ENCODE measurements around the gene HUS1. TPM values are rescaled to one million over a fixed set of nuclear protein-coding genes. Genes with fewer than 3 reads are reported as not detected.

HUS1 gene
- total RNA-seq, 2 donors from 2014 or later, result 65.5 to 80.6 TPM

- Histone ChIP-seq H3K9me3 (no peaks in the 10 kb centered on the region), H3K4me3 (no peak overlapping the region), H3K27me3 (replicated peaks; ENCODE audit: insufficient read depth) (no peaks in the 10 kb centered on the region), H3K27ac (no peak overlapping the region), H3K4me1 (ENCODE audit: control insufficient read depth in 1 of 2, low read depth in 2 of 2) (peaks cover 16 to 24% of the 10 kb centered on the region in 2 donors), H3K36me3 (no peaks in the 10 kb centered on the region)
- DNase-seq (ENCODE audit: low spot score) (no peak), ATAC-seq (ENCODE audit: insufficient number of reproducible peaks, low FRiP score, low read depth) (no peak)
- no peak for TF ChIP-seq CTCF (IDR thresholded peaks at IDR 0.05)
Observed at GRCh38 chr7:47937711-47938573, 41.5 kb downstream of the HUS1 start.

GRCh38 chr7:47937065-47937687, 42.2 kb downstream of the HUS1 start:
- H3K4me3 ChIP-seq, result no peak overlapping the region
- H3K27me3 ChIP-seq (replicated peaks; ENCODE audit: insufficient read depth), result no peaks in the 10 kb centered on the region
- no peaks in the 10 kb centered on the region for H3K36me3 ChIP-seq
- no peak for ATAC-seq (ENCODE audit: insufficient number of reproducible peaks, low FRiP score, low read depth)
- TF ChIP-seq CTCF (IDR thresholded peaks at IDR 0.05), result no peak
- H3K27ac ChIP-seq, result no peak overlapping the region
- peaks cover 23 to 30% of the 10 kb centered on the region in 2 donors for H3K4me1 ChIP-seq (ENCODE audit: control insufficient read depth in 1 of 2, low read depth in 2 of 2)
- H3K9me3 ChIP-seq, result no peaks in the 10 kb centered on the region
- DNase-seq (ENCODE audit: low spot score), result no peak

- no peaks in the 10 kb centered on the region for H3K9me3 ChIP-seq
- no peak overlapping the region for H3K4me3 ChIP-seq
- H3K27me3 ChIP-seq (replicated peaks; ENCODE audit: insufficient read depth), result no peaks in the 10 kb centered on the region
- ATAC-seq (ENCODE audit: insufficient number of reproducible peaks, low FRiP score, low read depth), result no peak
- TF ChIP-seq CTCF (IDR thresholded peaks at IDR 0.05), result no peak
- H3K27ac ChIP-seq, result no peak overlapping the region
- peaks cover 18 to 22% of the 10 kb centered on the region in 2 donors for H3K4me1 ChIP-seq (ENCODE audit: control insufficient read depth in 1 of 2, low read depth in 2 of 2)
- H3K36me3 ChIP-seq, result no peaks in the 10 kb centered on the region
- DNase-seq (ENCODE audit: low spot score), result no peak
Observed at GRCh38 chr7:47936323-47936722, 43.1 kb downstream of the HUS1 start.

GRCh38 chr7:47935336-47935735, 44.1 kb downstream of the HUS1 start:
- no peak for TF ChIP-seq CTCF (IDR thresholded peaks at IDR 0.05)

GRCh38 chr7:47934831-47935230, 44.6 kb downstream of the HUS1 start:
- no peak for ATAC-seq (ENCODE audit: insufficient number of reproducible peaks, low FRiP score, low read depth)
- TF ChIP-seq CTCF (IDR thresholded peaks at IDR 0.05), result no peak

More at GRCh38 chr7:47935336-47935735, 44.1 kb downstream of the HUS1 start:
- no peaks in the 10 kb centered on the region for H3K9me3 ChIP-seq
- peaks cover 10 to 12% of the 10 kb centered on the region in 2 donors for H3K4me1 ChIP-seq (ENCODE audit: control insufficient read depth in 1 of 2, low read depth in 2 of 2)
- ATAC-seq (ENCODE audit: insufficient number of reproducible peaks, low FRiP score, low read depth) (no peak), DNase-seq (ENCODE audit: low spot score) (no peak)
- H3K27ac ChIP-seq, result no peak overlapping the region
- H3K4me3 ChIP-seq, result no peak overlapping the region
- no peaks in the 10 kb centered on the region for H3K36me3 ChIP-seq
- H3K27me3 ChIP-seq (replicated peaks; ENCODE audit: insufficient read depth), result no peaks in the 10 kb centered on the region

More at GRCh38 chr7:47934831-47935230, 44.6 kb downstream of the HUS1 start:
- H3K27me3 ChIP-seq (replicated peaks; ENCODE audit: insufficient read depth), result no peaks in the 10 kb centered on the region
- no peak overlapping the region for H3K27ac ChIP-seq
- H3K4me3 ChIP-seq, result no peak overlapping the region
- no peaks in the 10 kb centered on the region for H3K36me3 ChIP-seq
- H3K9me3 ChIP-seq, result no peaks in the 10 kb centered on the region
- H3K4me1 ChIP-seq (ENCODE audit: control insufficient read depth in 1 of 2, low read depth in 2 of 2), result peaks cover 7 to 10% of the 10 kb centered on the region in 2 donors
- no peak for DNase-seq (ENCODE audit: low spot score)

Data from thoracic aorta (tissue), 2 donors.